AG10803 (cell line): ENCODE data around the gene PRPF40B.

Source experiments
- DNase-seq: peaks from one replicate; pipeline ENCODE4 v3.0.0; 2010; ENCODE audit warnings: low read depth
- H3K4me3 ChIP-seq: 2 replicates; pipeline ENCODE4 v1.5.1; 2011; ENCODE audit warnings: mild to moderate bottlenecking, low read length, control low read depth
- TF ChIP-seq, protein P1 (sequence below): conservative IDR thresholded peaks from 2 replicates; pipeline ENCODE4 v1.5.1; 2011; ENCODE audit warnings: mild to moderate bottlenecking, low read length, control low read depth, inconsistent platforms

Gene PRPF40B

DNA sequence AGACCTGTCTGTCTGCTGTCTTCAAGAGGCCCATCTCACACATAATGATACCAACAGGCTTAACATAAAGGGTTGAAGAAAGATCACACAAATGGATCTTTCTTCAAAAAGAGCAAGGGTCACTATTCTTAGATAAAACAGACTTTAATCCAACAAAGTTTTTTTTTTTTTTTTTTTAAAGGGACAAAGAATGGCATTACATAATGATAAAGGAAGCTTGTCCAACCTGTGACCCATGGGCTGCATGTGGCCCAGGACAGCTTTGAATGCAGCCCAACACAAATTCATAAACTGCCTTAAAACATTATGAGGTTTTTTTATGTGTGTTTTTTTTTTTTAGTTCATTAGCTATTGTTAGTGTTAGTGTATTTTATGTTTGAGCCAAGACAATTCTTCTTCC is 11.2 kb upstream of the PRPF40B start:
- no peak for DNase-seq
- H3K4me3 ChIP-seq, result no peak overlapping the region
- TF ChIP-seq, protein P1, sequence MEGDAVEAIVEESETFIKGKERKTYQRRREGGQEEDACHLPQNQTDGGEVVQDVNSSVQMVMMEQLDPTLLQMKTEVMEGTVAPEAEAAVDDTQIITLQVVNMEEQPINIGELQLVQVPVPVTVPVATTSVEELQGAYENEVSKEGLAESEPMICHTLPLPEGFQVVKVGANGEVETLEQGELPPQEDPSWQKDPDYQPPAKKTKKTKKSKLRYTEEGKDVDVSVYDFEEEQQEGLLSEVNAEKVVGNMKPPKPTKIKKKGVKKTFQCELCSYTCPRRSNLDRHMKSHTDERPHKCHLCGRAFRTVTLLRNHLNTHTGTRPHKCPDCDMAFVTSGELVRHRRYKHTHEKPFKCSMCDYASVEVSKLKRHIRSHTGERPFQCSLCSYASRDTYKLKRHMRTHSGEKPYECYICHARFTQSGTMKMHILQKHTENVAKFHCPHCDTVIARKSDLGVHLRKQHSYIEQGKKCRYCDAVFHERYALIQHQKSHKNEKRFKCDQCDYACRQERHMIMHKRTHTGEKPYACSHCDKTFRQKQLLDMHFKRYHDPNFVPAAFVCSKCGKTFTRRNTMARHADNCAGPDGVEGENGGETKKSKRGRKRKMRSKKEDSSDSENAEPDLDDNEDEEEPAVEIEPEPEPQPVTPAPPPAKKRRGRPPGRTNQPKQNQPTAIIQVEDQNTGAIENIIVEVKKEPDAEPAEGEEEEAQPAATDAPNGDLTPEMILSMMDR, result no peak

DNA sequence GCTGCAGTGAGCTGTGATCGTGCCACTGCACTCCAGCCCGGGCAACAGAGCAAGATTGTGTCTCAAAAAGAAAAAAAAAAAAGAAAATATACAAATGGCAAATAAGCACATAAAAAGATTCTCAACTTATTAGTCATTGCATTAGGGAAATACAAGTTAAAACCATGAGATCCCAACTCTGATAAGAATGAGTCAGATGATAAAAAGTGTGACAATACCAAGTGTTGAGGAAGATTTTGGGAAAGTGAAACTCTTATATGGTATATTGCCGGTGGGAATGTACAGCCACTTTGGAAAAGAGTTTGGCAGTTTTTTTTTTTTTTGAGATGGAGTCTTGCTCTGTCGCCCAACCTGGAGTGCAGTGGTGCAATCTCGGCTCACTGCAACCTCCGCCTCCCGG is 7.6 kb upstream of the PRPF40B start:
- TF ChIP-seq, protein P1, result no peak
- peak; percentile 27 for DNase-seq
- no peak overlapping the region for H3K4me3 ChIP-seq

- DNase-seq, result no peak
- H3K4me3 ChIP-seq, result no peak overlapping the region
- TF ChIP-seq, protein P1, result no peak
Observed at GRCh38 chr12:49616533-49617219, 6.7 kb upstream of the PRPF40B start.

- H3K4me3 ChIP-seq, result no peak overlapping the region
- TF ChIP-seq, protein P1, result no peak
- no peak for DNase-seq
Observed at GRCh38 chr12:49618576-49618975, 4.8 kb upstream of the PRPF40B start.

DNA sequence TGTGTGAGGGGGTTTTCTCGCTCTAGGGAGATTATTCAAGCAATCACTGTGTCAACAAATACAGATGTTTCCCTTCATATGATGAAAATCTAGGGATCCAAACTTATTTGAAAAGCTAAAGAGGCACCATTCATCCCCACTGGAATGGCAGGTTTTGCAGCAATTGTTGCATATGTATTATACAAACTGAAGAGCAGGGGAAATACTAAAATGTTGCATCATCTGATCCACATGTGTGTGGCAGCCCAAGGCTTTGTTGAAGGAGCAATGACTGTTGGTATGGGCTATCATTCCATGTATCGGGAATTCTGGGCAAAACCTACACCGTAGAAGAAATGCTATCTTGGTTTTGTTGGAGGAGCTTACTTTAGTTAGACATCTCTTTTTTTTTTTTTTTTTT is 4.1 kb upstream of the PRPF40B start:
- DNase-seq, result peak; percentile 59
- TF ChIP-seq, protein P1, result no peak
- H3K4me3 ChIP-seq, result no peak overlapping the region

- TF ChIP-seq, protein P1, result no peak
- no peak for DNase-seq
- peak overlapping the region; percentile 74 for H3K4me3 ChIP-seq
Observed at GRCh38 chr12:49621651-49622500, 1.5 kb upstream of the PRPF40B start.

GRCh38 chr12:49622501-49623141 is 740 bp upstream of the PRPF40B start:
- peak overlapping the region; percentile 74 for H3K4me3 ChIP-seq
- peak; percentile 23 for DNase-seq
- TF ChIP-seq, protein P1, result no peak
